GM04503 (cell line): ENCODE measurements around the gene FCHSD2.
"Not testable (repeated sequence)": the region's sequence is repeated elsewhere in the genome, so short reads cannot be mapped to it uniquely, and the experiment has no call there.

Experiments used
- DNase-seq: peaks from one replicate; pipeline ENCODE4 v3.0.0-alpha.2; 2012; ENCODE audit warnings: low read depth

Gene FCHSD2

GRCh38 chr11:73121692-73122091 is 20.4 kb downstream of the FCHSD2 start:
- no peak for DNase-seq

GRCh38 chr11:73117071-73117470 is 25.0 kb downstream of the FCHSD2 start:
- no peak for DNase-seq

- no peak for DNase-seq
Observed at GRCh38 chr11:73116636-73117035, 25.5 kb downstream of the FCHSD2 start.

- DNase-seq: no peak
Observed at GRCh38 chr11:73114835-73115220, 27.3 kb downstream of the FCHSD2 start.

GRCh38 chr11:73114110-73114834 is 27.8 kb downstream of the FCHSD2 start:
- DNase-seq: no peak

- DNase-seq: no peak
Observed at GRCh38 chr11:73113426-73113825, 28.7 kb downstream of the FCHSD2 start.

- no peak for DNase-seq
Observed at GRCh38 chr11:73107597-73107996, 34.5 kb downstream of the FCHSD2 start.

GRCh38 chr11:73106347-73106746 is 35.8 kb downstream of the FCHSD2 start:
- DNase-seq: no peak

- no peak for DNase-seq
Observed at GRCh38 chr11:73100578-73100977, 41.5 kb downstream of the FCHSD2 start.

- no peak for DNase-seq
Observed at GRCh38 chr11:73099512-73100266, 42.4 kb downstream of the FCHSD2 start.

- DNase-seq: no peak
Observed at GRCh38 chr11:73095613-73096012, 46.5 kb downstream of the FCHSD2 start.

- no peak for DNase-seq
Observed at GRCh38 chr11:73091521-73092305, 50.4 kb downstream of the FCHSD2 start.

- no peak for DNase-seq
Observed at GRCh38 chr11:73087730-73088129, 54.4 kb downstream of the FCHSD2 start.

- DNase-seq: no peak
Observed at GRCh38 chr11:73085189-73085875, 56.8 kb downstream of the FCHSD2 start.

GRCh38 chr11:73078631-73079030 is 63.5 kb downstream of the FCHSD2 start:
- DNase-seq: no peak

GRCh38 chr11:73077454-73077853 is 64.7 kb downstream of the FCHSD2 start:
- no peak for DNase-seq

GRCh38 chr11:73074319-73074718 is 67.8 kb downstream of the FCHSD2 start:
- no peak for DNase-seq

GRCh38 chr11:73072935-73073481 is 69.1 kb downstream of the FCHSD2 start:
- DNase-seq: no peak

GRCh38 chr11:73070653-73071052 is 71.5 kb downstream of the FCHSD2 start:
- no peak for DNase-seq

- not testable (repeated sequence) for DNase-seq
Observed at GRCh38 chr11:73061857-73062424, 80.2 kb downstream of the FCHSD2 start.

GRCh38 chr11:73061434-73061833 is 80.7 kb downstream of the FCHSD2 start:
- not testable (repeated sequence) for DNase-seq

GRCh38 chr11:73059915-73060314 is 82.2 kb downstream of the FCHSD2 start:
- no peak for DNase-seq
